Measurements from ENCODE around the gene NCKAP5. TPM values are rescaled to one million over a fixed set of nuclear protein-coding genes. Genes with fewer than 3 reads are reported as not detected.

NCKAP5 gene
- total and polyA plus RNA-seq, 4 donors: 0.57 to 2.8 (median 2.4) TPM

DNA sequence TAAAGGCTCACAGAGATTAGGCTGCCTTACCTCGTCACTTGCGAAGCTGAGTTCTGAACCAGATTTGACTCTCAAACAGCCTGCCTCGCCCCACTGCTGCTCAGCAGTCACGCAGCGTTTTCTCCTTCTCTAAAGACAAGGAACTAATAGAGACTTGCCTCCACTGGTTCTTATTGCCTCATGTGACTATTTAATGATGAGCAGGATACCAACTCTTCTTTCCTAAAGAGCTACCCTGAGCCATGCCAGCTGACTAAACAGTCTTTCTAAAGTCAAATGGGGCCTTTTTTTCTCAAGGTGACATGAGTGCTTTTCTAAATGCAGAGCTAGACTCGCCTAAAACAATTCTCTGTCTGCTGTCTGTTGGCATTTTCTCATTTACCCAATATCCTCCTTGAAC, 147.5 kb downstream of the NCKAP5 start:
- no peaks in the 10 kb centered on the region for H3K27me3 ChIP-seq (ENCODE audit: control insufficient read depth in 4 of 4, insufficient read depth in 4 of 4, low read length in 3 of 4)
- H3K9me3 ChIP-seq (ENCODE audit: control insufficient read depth in 4 of 4, low read length in 3 of 4): no peaks in the 10 kb centered on the region
- WGBS: 84% methylated on average over 6 of the region's 6 CpGs
- H3K27ac ChIP-seq (ENCODE audit: low read depth in 1 of 2, low read length in 2 of 2): no peak overlapping the region
- H3K4me1 ChIP-seq (ENCODE audit: control insufficient read depth in 4 of 4, insufficient read depth in 4 of 4, low read length in 3 of 4): peaks cover 2 to 11% (median 7%) of the 10 kb centered on the region in 4 donors
- TF ChIP-seq, protein P1, sequence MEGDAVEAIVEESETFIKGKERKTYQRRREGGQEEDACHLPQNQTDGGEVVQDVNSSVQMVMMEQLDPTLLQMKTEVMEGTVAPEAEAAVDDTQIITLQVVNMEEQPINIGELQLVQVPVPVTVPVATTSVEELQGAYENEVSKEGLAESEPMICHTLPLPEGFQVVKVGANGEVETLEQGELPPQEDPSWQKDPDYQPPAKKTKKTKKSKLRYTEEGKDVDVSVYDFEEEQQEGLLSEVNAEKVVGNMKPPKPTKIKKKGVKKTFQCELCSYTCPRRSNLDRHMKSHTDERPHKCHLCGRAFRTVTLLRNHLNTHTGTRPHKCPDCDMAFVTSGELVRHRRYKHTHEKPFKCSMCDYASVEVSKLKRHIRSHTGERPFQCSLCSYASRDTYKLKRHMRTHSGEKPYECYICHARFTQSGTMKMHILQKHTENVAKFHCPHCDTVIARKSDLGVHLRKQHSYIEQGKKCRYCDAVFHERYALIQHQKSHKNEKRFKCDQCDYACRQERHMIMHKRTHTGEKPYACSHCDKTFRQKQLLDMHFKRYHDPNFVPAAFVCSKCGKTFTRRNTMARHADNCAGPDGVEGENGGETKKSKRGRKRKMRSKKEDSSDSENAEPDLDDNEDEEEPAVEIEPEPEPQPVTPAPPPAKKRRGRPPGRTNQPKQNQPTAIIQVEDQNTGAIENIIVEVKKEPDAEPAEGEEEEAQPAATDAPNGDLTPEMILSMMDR (IDR thresholded peaks at IDR 0.05; ENCODE audit: low read depth, low read length, missing input control): no peak
- TF ChIP-seq SP1 (IDR thresholded peaks at IDR 0.05): no peak
- TF ChIP-seq HNF4A (conservative IDR thresholded peaks at IDR 0.05): no peak
- TF ChIP-seq HNF4G (IDR thresholded peaks at IDR 0.05): no peak
- TF ChIP-seq TAF1 (conservative IDR thresholded peaks at IDR 0.05): no peak
- no peak overlapping the region for H3K4me3 ChIP-seq (ENCODE audit: low read depth in 1 of 3, low read length in 3 of 3)
- H3K36me3 ChIP-seq (ENCODE audit: control insufficient read depth in 4 of 4, insufficient read depth in 3 of 4, low read depth in 1 of 4, low read length in 3 of 4): no peaks in the 10 kb centered on the region
- H3K9ac ChIP-seq (ENCODE audit: low read depth in 1 of 2, low read length in 2 of 2): no peak overlapping the region
- no peak for DNase-seq (ENCODE audit: low spot score)

DNA sequence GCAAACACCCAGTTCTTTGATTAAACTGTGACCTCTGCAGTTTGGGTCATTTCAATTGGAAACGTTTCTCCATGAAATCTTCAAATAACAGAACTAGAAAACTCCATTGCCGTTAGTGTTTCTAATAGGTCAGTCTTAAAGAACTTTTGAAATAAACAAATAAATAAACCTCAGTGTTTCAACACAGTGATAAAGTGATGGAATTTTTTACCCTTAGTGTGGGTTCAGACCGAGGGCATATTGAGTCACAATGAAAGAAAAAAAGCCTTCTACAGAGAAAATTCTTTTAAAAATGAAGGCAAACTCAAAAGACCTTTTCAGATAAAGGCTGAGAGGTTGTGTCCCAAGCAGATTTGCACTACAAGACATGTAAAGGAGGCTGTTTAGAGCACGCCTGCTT, 149.6 kb downstream of the NCKAP5 start:
- Histone ChIP-seq H3K4me3 (ENCODE audit: low read depth in 1 of 3, low read length in 3 of 3) (no peak overlapping the region), H3K4me1 (ENCODE audit: control insufficient read depth in 4 of 4, insufficient read depth in 4 of 4, low read length in 3 of 4) (peaks cover 0 to 13% (median 7%) of the 10 kb centered on the region in 4 donors), H3K27ac (ENCODE audit: low read depth in 1 of 2, low read length in 2 of 2) (no peak overlapping the region), H3K9me3 (ENCODE audit: control insufficient read depth in 4 of 4, low read length in 3 of 4) (no peaks in the 10 kb centered on the region), H3K36me3 (ENCODE audit: control insufficient read depth in 4 of 4, insufficient read depth in 3 of 4, low read depth in 1 of 4, low read length in 3 of 4) (no peaks in the 10 kb centered on the region), H3K9ac (ENCODE audit: low read depth in 1 of 2, low read length in 2 of 2) (no peak overlapping the region), H3K27me3 (ENCODE audit: control insufficient read depth in 4 of 4, insufficient read depth in 4 of 4, low read length in 3 of 4) (no peaks in the 10 kb centered on the region)
- no peak for DNase-seq (ENCODE audit: low spot score)
- WGBS: 59% methylated on average over 4 of the region's 4 CpGs
- TF ChIP-seq NR2F2 (IDR thresholded peaks at IDR 0.05): no peak
- TF ChIP-seq RAD21 (IDR thresholded peaks at IDR 0.05): no peak
- TF ChIP-seq GABPA (IDR thresholded peaks at IDR 0.05 in 1 of 2, conservative IDR thresholded peaks at IDR 0.05 in 1 of 2): no peak
- TF ChIP-seq JUND (IDR thresholded peaks at IDR 0.05): no peak
- no peak for TF ChIP-seq RXRA (IDR thresholded peaks at IDR 0.05)
- TF ChIP-seq, protein P1 (IDR thresholded peaks at IDR 0.05; ENCODE audit: low read depth, low read length, missing input control): no peak
- TF ChIP-seq, protein P2, sequence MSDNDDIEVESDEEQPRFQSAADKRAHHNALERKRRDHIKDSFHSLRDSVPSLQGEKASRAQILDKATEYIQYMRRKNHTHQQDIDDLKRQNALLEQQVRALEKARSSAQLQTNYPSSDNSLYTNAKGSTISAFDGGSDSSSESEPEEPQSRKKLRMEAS (IDR thresholded peaks at IDR 0.05): no peak
- no peak for TF ChIP-seq EGR1 (IDR thresholded peaks at IDR 0.05; ENCODE audit: low read depth in 2 of 2)
- TF ChIP-seq YY1 (IDR thresholded peaks at IDR 0.05): no peak
- TF ChIP-seq FOXA2 (IDR thresholded peaks at IDR 0.05): no peak

DNA sequence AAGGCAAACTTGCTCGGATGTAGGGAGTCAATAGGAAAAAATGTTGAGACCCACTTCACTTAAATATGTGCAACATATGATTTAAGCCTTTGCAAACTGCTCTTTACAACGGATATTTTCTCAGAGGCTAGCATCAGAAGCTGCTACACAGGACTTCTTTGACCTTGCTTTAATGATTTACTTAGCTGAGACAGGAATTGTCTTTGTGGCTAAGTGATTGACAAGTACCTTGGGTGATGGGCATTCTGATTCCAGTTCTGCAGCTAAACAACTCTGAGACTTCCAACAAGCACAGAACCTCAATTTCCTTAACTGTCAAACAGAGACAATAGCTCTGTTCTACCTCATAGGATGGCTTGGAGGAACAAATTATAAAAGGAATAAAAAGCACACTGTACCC, 150.2 kb downstream of the NCKAP5 start:
- Histone ChIP-seq H3K9me3 (ENCODE audit: control insufficient read depth in 4 of 4, low read length in 3 of 4) (no peaks in the 10 kb centered on the region), H3K27ac (ENCODE audit: low read depth in 1 of 2, low read length in 2 of 2) (no peak overlapping the region), H3K4me3 (ENCODE audit: low read depth in 1 of 3, low read length in 3 of 3) (no peak overlapping the region), H3K27me3 (ENCODE audit: control insufficient read depth in 4 of 4, insufficient read depth in 4 of 4, low read length in 3 of 4) (no peaks in the 10 kb centered on the region), H3K4me1 (ENCODE audit: control insufficient read depth in 4 of 4, insufficient read depth in 4 of 4, low read length in 3 of 4) (peaks cover 0 to 13% (median 7%) of the 10 kb centered on the region in 4 donors), H3K9ac (ENCODE audit: low read depth in 1 of 2, low read length in 2 of 2) (no peak overlapping the region), H3K36me3 (ENCODE audit: control insufficient read depth in 4 of 4, insufficient read depth in 3 of 4, low read depth in 1 of 4, low read length in 3 of 4) (no peaks in the 10 kb centered on the region)
- no peak for DNase-seq (ENCODE audit: low spot score)
- 86% methylated on average over 2 of the region's 2 CpGs for WGBS
- TF ChIP-seq FOXA2 (IDR thresholded peaks at IDR 0.05): no peak
